ENCODE data around the gene PPM1E.
"Not testable (repeated sequence)": the region's sequence is repeated elsewhere in the genome, so short reads cannot be mapped to it uniquely, and the experiment has no call there.

PPM1E gene

GRCh38 chr17:58759522-58759921, 3.9 kb downstream of the PPM1E start:
- no peak for TF ChIP-seq EZH2phosphoT487 (IDR thresholded peaks at IDR 0.05; ENCODE audit: borderline replicate concordance)
- Histone ChIP-seq H3K79me2 (ENCODE audit: insufficient read depth, low read length) (no peaks in the 10 kb centered on the region; the same call in 1 of the 2 replicates), H2AFZ (ENCODE audit: low read length) (no peak overlapping the region), H4K20me1 (ENCODE audit: insufficient read depth, low read length, poor library complexity, severe bottlenecking) (no peaks in the 10 kb centered on the region), H3K27me3 (ENCODE audit: insufficient read depth, low read length, poor library complexity, severe bottlenecking) (no peaks in the 10 kb centered on the region), H3K4me2 (ENCODE audit: low read depth, low read length, poor library complexity, severe bottlenecking) (no peak overlapping the region), H3K36me3 (ENCODE audit: insufficient read depth, low read length) (no peaks in the 10 kb centered on the region), H3F3A (ENCODE audit: low read depth) (0 out of 2 replicates have a peak, but pooled peaks cover 4% of the 10 kb centered on the region), H3K9ac (ENCODE audit: low read depth, low read length, poor library complexity, severe bottlenecking) (no peak overlapping the region), H3K9me2 (replicated peaks; ENCODE audit: low read depth, low read length) (no peaks in the 10 kb centered on the region), H3K9me3 (ENCODE audit: insufficient read depth, low read depth, low read length) (no peaks in the 10 kb centered on the region), H3K4me3 (ENCODE audit: low read length, poor library complexity, severe bottlenecking) (no peak overlapping the region), H3K4me1 (ENCODE audit: insufficient read depth, low read length, poor library complexity, severe bottlenecking) (peaks cover 5% of the 10 kb centered on the region)

GRCh38 chr17:58760248-58760647, 4.6 kb downstream of the PPM1E start:
- no peaks in the 10 kb centered on the region; the same call in 1 of the 2 replicates for H3K79me2 ChIP-seq (ENCODE audit: insufficient read depth, low read length)
- 0 out of 2 replicates have a peak, but pooled peaks cover 2% of the 10 kb centered on the region for H3F3A ChIP-seq (ENCODE audit: low read depth)
- peaks cover 5% of the 10 kb centered on the region for H3K4me1 ChIP-seq (ENCODE audit: insufficient read depth, low read length, poor library complexity, severe bottlenecking)
- TF ChIP-seq EZH2phosphoT487 (IDR thresholded peaks at IDR 0.05; ENCODE audit: borderline replicate concordance) (no peak), CTCF (conservative IDR thresholded peaks at IDR 0.05; ENCODE audit: low read length) (no peak)
- H3K36me3 ChIP-seq (ENCODE audit: insufficient read depth, low read length) = no peaks in the 10 kb centered on the region
- no peak overlapping the region for H3K4me2 ChIP-seq (ENCODE audit: low read depth, low read length, poor library complexity, severe bottlenecking)
- no peak overlapping the region for H2AFZ ChIP-seq (ENCODE audit: low read length)
- H3K9me2 ChIP-seq (replicated peaks; ENCODE audit: low read depth, low read length) = no peaks in the 10 kb centered on the region
- H3K9ac ChIP-seq (ENCODE audit: low read depth, low read length, poor library complexity, severe bottlenecking) = no peak overlapping the region
- H3K9me3 ChIP-seq (ENCODE audit: insufficient read depth, low read depth, low read length) = no peaks in the 10 kb centered on the region
- H4K20me1 ChIP-seq (ENCODE audit: insufficient read depth, low read length, poor library complexity, severe bottlenecking) = no peaks in the 10 kb centered on the region
- H3K27me3 ChIP-seq (ENCODE audit: insufficient read depth, low read length, poor library complexity, severe bottlenecking) = no peaks in the 10 kb centered on the region
- H3K4me3 ChIP-seq (ENCODE audit: low read length, poor library complexity, severe bottlenecking) = no peak overlapping the region

GRCh38 chr17:58763263-58763662, 7.6 kb downstream of the PPM1E start:
- TF ChIP-seq CTCF (conservative IDR thresholded peaks at IDR 0.05; ENCODE audit: low read length) (no peak), EZH2phosphoT487 (IDR thresholded peaks at IDR 0.05; ENCODE audit: borderline replicate concordance) (no peak)
- no peaks in the 10 kb centered on the region for H3F3A ChIP-seq (ENCODE audit: low read depth)
- no peaks in the 10 kb centered on the region for H3K4me1 ChIP-seq (ENCODE audit: insufficient read depth, low read length, poor library complexity, severe bottlenecking)
- no peak overlapping the region for H3K4me3 ChIP-seq (ENCODE audit: low read length, poor library complexity, severe bottlenecking)
- no peaks in the 10 kb centered on the region for H3K9me2 ChIP-seq (replicated peaks; ENCODE audit: low read depth, low read length)
- no peaks in the 10 kb centered on the region for H3K79me2 ChIP-seq (ENCODE audit: insufficient read depth, low read length)
- no peaks in the 10 kb centered on the region for H3K36me3 ChIP-seq (ENCODE audit: insufficient read depth, low read length)
- H3K9me3 ChIP-seq (ENCODE audit: insufficient read depth, low read depth, low read length) = no peaks in the 10 kb centered on the region
- no peak overlapping the region for H3K4me2 ChIP-seq (ENCODE audit: low read depth, low read length, poor library complexity, severe bottlenecking)
- no peak overlapping the region for H2AFZ ChIP-seq (ENCODE audit: low read length)
- H4K20me1 ChIP-seq (ENCODE audit: insufficient read depth, low read length, poor library complexity, severe bottlenecking) = no peaks in the 10 kb centered on the region
- no peak overlapping the region for H3K9ac ChIP-seq (ENCODE audit: low read depth, low read length, poor library complexity, severe bottlenecking)
- no peaks in the 10 kb centered on the region for H3K27me3 ChIP-seq (ENCODE audit: insufficient read depth, low read length, poor library complexity, severe bottlenecking)

- H3K4me2 ChIP-seq (ENCODE audit: low read depth, low read length, poor library complexity, severe bottlenecking) = no peak overlapping the region
- H3K9me2 ChIP-seq (replicated peaks; ENCODE audit: low read depth, low read length) = no peaks in the 10 kb centered on the region
- no peaks in the 10 kb centered on the region for H3K4me1 ChIP-seq (ENCODE audit: insufficient read depth, low read length, poor library complexity, severe bottlenecking)
- no peaks in the 10 kb centered on the region for H3F3A ChIP-seq (ENCODE audit: low read depth)
- no peak overlapping the region for H3K9ac ChIP-seq (ENCODE audit: low read depth, low read length, poor library complexity, severe bottlenecking)
- H3K4me3 ChIP-seq (ENCODE audit: low read length, poor library complexity, severe bottlenecking) = no peak overlapping the region
- H3K79me2 ChIP-seq (ENCODE audit: insufficient read depth, low read length) = no peaks in the 10 kb centered on the region
- no peaks in the 10 kb centered on the region for H4K20me1 ChIP-seq (ENCODE audit: insufficient read depth, low read length, poor library complexity, severe bottlenecking)
- no peaks in the 10 kb centered on the region for H3K27me3 ChIP-seq (ENCODE audit: insufficient read depth, low read length, poor library complexity, severe bottlenecking)
- TF ChIP-seq EZH2phosphoT487 (IDR thresholded peaks at IDR 0.05; ENCODE audit: borderline replicate concordance) (no peak), CTCF (conservative IDR thresholded peaks at IDR 0.05; ENCODE audit: low read length) (no peak)
- H3K9me3 ChIP-seq (ENCODE audit: insufficient read depth, low read depth, low read length) = no peaks in the 10 kb centered on the region
- no peak overlapping the region for H2AFZ ChIP-seq (ENCODE audit: low read length)
- no peaks in the 10 kb centered on the region for H3K36me3 ChIP-seq (ENCODE audit: insufficient read depth, low read length)
Measured at GRCh38 chr17:58764373-58764772, 8.7 kb downstream of the PPM1E start.

GRCh38 chr17:58778482-58778881, 22.8 kb downstream of the PPM1E start:
- H3K79me2 ChIP-seq (ENCODE audit: insufficient read depth, low read length); H3K36me3 ChIP-seq (ENCODE audit: insufficient read depth, low read length); H3K4me3 ChIP-seq (ENCODE audit: low read length, poor library complexity, severe bottlenecking); H2AFZ ChIP-seq (ENCODE audit: low read length); H3K27me3 ChIP-seq (ENCODE audit: insufficient read depth, low read length, poor library complexity, severe bottlenecking); H3K9me2 ChIP-seq (replicated peaks; ENCODE audit: low read depth, low read length); H3K9me3 ChIP-seq (ENCODE audit: insufficient read depth, low read depth, low read length); H4K20me1 ChIP-seq (ENCODE audit: insufficient read depth, low read length, poor library complexity, severe bottlenecking); H3F3A ChIP-seq (ENCODE audit: low read depth); H3K4me2 ChIP-seq (ENCODE audit: low read depth, low read length, poor library complexity, severe bottlenecking); H3K9ac ChIP-seq (ENCODE audit: low read depth, low read length, poor library complexity, severe bottlenecking); H3K4me1 ChIP-seq (ENCODE audit: insufficient read depth, low read length, poor library complexity, severe bottlenecking): not testable (repeated sequence)

Measured in Loucy (cell line).